GM12875 (cell line): Measurements from ENCODE around the gene RAP1GAP.

Experiments
- H3K4me3 ChIP-seq: one replicate; pipeline ENCODE4 v1.5.1; 2011; ENCODE audit warnings: low read depth, low read length, control low read depth
- CTCF ChIP-seq: IDR thresholded peaks from 2 replicates; pipeline ENCODE4 v1.5.1; 2011; ENCODE audit warnings: low read depth, mild to moderate bottlenecking, control low read depth, inconsistent platforms, low read length, moderate library complexity, borderline replicate concordance; ENCODE audit not compliant: insufficient read depth

The RAP1GAP gene

GRCh38 chr1:21586846-21587601, 82.1 kb downstream of the RAP1GAP start:
- no peak overlapping the region for H3K4me3 ChIP-seq
- no peak for TF ChIP-seq CTCF

- no peak overlapping the region for H3K4me3 ChIP-seq
Measured at GRCh38 chr1:21586222-21586621, 82.9 kb downstream of the RAP1GAP start.

DNA sequence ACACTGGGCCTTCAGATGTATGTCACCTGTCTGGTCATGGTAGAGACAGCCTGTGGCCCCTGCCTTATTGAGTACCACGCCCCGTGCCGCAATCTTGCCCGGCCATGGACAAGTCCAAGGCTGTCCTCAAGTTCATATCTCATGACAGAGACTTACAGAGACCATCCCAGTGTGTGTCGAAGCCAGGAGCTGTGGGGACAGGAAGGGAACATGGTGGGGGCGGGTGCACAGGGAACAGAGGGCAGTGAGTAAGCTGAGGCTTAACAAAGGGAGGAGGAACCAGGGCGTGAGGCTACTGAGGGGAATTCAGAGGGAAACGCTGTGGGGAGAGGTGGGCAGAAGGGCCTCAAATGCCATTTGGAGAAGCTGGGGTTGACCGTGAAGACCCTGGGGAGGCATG, 84.1 kb downstream of the RAP1GAP start:
- no peak overlapping the region for H3K4me3 ChIP-seq
- no peak for TF ChIP-seq CTCF

More at GRCh38 chr1:21586222-21586621, 82.9 kb downstream of the RAP1GAP start:
- TF ChIP-seq CTCF = no peak

GRCh38 chr1:21584096-21584495, 85.1 kb downstream of the RAP1GAP start:
- TF ChIP-seq CTCF = no peak
- H3K4me3 ChIP-seq = no peak overlapping the region

GRCh38 chr1:21579791-21580190, 89.4 kb downstream of the RAP1GAP start:
- TF ChIP-seq CTCF = no peak
- no peak overlapping the region for H3K4me3 ChIP-seq

- no peak overlapping the region for H3K4me3 ChIP-seq
- no peak for TF ChIP-seq CTCF
Measured at GRCh38 chr1:21577933-21578332, 91.2 kb downstream of the RAP1GAP start.

DNA sequence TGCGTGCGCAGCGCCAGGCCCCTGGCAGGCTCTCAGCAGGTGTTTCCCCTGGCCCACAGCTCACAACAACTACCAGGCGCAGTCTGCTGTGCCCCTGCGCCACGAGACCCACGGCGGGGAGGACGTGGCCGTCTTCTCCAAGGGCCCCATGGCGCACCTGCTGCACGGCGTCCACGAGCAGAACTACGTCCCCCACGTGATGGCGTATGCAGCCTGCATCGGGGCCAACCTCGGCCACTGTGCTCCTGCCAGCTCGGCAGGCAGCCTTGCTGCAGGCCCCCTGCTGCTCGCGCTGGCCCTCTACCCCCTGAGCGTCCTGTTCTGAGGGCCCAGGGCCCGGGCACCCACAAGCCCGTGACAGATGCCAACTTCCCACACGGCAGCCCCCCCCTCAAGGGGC, 91.8 kb downstream of the RAP1GAP start:
- TF ChIP-seq CTCF = no peak

More for the DNA sequence above, 91.8 kb downstream of the RAP1GAP start:
- no peak overlapping the region for H3K4me3 ChIP-seq
